Kidney (tissue), 14 donors: ENCODE data around the gene CPNE2. TPM values are rescaled to one million over a fixed set of nuclear protein-coding genes. Genes with fewer than 3 reads are reported as not detected.
"Not testable (repeated sequence)": the region's sequence is repeated elsewhere in the genome, so short reads cannot be mapped to it uniquely, and the experiment has no call there.

Experiments used
- DNase-seq, 5 donors: peaks; one replicate each; pipeline ENCODE4 v3.0.0-alpha.2; 2013 to 2020
- FAIRE-seq: peaks from 2 replicates; lab custom pipeline; 2012; peaks lifted over from hg19 to GRCh38; lab: Jason Lieb, UNC
- H3K27ac ChIP-seq, 2 donors: one replicate each; pipeline ENCODE4 v1.7.0; 2013; ENCODE audit warnings: low read depth in 2 of 2, low read length in 2 of 2, inconsistent platforms in 1 of 2
- H3K27me3 ChIP-seq: one replicate; pipeline ENCODE4 v1.7.1; 2013; ENCODE audit warnings: low read length, inconsistent platforms; ENCODE audit not compliant: control insufficient read depth, insufficient read depth
- H3K36me3 ChIP-seq, 3 donors: one replicate each; pipeline versions ENCODE4 v1.7.0 to v1.7.1; 2013; ENCODE audit warnings: low read length in 3 of 3, control low read depth in 1 of 3, inconsistent platforms in 1 of 3; ENCODE audit not compliant: insufficient read depth in 3 of 3, control insufficient read depth in 2 of 3
- H3K4me1 ChIP-seq, 3 donors: one replicate each; pipeline versions ENCODE4 v1.7.0 to v1.7.1; 2013; ENCODE audit warnings: low read length in 3 of 3, inconsistent platforms in 1 of 3, low read depth in 1 of 3; ENCODE audit not compliant: control insufficient read depth in 2 of 3, insufficient read depth in 2 of 3
- H3K4me3 ChIP-seq, 3 donors: one replicate each; pipeline versions ENCODE4 v1.7.0 to v1.8.1; 2013; ENCODE audit warnings: low read length in 3 of 3, control low read depth in 1 of 3, inconsistent platforms in 1 of 3
- H3K9ac ChIP-seq, 3 donors: one replicate each; pipeline versions ENCODE4 v1.7.0 to v1.7.1; 2013; ENCODE audit warnings: low read length in 3 of 3, control low read depth in 1 of 3, inconsistent platforms in 1 of 3
- H3K9me3 ChIP-seq, 3 donors: one replicate each; pipeline versions ENCODE4 v1.7.0 to v1.7.1; 2013; ENCODE audit warnings: low read length in 3 of 3, control low read depth in 1 of 3, inconsistent platforms in 1 of 3; ENCODE audit not compliant: control insufficient read depth in 2 of 3, insufficient read depth in 1 of 3
- intact Hi-C: fragments of 100-400 bp; cut with DNase I; formaldehyde crosslinking; loops from one replicate; pipeline ENCODE4 v1.11.1; 2022
- polyA plus RNA-seq: library from polyadenylated mRNA; stranded (reverse); fragments of 350-450 nt; fragmentation: Illumina TruSeq; extraction: RNeasy Lipid Tissue Mini Kit (QIAGEN cat#74804); gene quantifications from one replicate; pipeline ENCODE4 v1.2.3, GENCODE V29; 2014; ENCODE audit warnings: low read depth, low replicate concordance; ENCODE audit not compliant: insufficient read depth
- total RNA-seq: library from RNA; stranded (reverse); fragmentation: NEBNext Ultra II Directional; extraction: Animal tissue kit (Norgen Biotek cat#: 25700); gene quantifications from one replicate; pipeline ENCODE4 v1.2.1, GENCODE V29; 2021
- TF ChIP-seq, protein P1 (sequence below): IDR thresholded peaks from 3 replicates; pipeline ENCODE4 v1.5.1; 2012; ENCODE audit warnings: mild to moderate bottlenecking, moderate library complexity, borderline replicate concordance; ENCODE audit not compliant: insufficient read depth; ENCODE audit errors: extremely low read depth
- donor health status: control.
- donor health status: control.
- donor health status: control.
- donor health status: control.
- donor health status: control.
- donor health status: DM: yes; HTN: yes; CAD: no.
- donor health status: Normal renal cell carcinoma (clear cell type).

CPNE2 gene
- total and polyA plus RNA-seq, 2 donors from 2014 or later: 24.1 to 33.1 TPM

DNA sequence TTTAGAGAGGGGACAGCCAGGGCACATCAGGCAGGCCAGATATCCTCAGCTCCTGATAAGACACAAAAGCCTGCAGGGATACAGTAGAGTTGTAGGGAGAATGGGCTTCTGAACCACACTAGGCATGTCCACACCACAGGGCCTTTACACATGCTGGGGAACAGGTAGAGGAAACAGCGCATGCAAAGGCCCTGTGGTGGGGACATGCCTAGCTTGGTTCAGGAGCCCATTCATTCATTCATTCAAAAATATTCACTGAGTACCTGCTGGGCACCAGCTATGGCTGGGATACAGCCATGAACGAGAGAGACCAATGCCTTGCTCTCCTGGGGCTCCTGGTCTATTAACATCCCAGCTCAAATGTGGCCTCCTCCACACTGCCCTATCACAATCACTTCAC, 4.4 kb downstream of the CPNE2 start:
- no peak for DNase-seq
- no peaks in the 10 kb centered on the region for H3K27me3 ChIP-seq
- H3K4me1 ChIP-seq: peaks cover 0 to 10% (median 6%) of the 10 kb centered on the region in 3 donors
- H3K27ac ChIP-seq: no peak overlapping the region
- FAIRE-seq: no peak
- intact Hi-C loops: no loop called here
- H3K9ac ChIP-seq: no peak overlapping the region
- no peaks in the 10 kb centered on the region for H3K9me3 ChIP-seq
- no peaks in the 10 kb centered on the region for H3K36me3 ChIP-seq
- TF ChIP-seq, protein P1, sequence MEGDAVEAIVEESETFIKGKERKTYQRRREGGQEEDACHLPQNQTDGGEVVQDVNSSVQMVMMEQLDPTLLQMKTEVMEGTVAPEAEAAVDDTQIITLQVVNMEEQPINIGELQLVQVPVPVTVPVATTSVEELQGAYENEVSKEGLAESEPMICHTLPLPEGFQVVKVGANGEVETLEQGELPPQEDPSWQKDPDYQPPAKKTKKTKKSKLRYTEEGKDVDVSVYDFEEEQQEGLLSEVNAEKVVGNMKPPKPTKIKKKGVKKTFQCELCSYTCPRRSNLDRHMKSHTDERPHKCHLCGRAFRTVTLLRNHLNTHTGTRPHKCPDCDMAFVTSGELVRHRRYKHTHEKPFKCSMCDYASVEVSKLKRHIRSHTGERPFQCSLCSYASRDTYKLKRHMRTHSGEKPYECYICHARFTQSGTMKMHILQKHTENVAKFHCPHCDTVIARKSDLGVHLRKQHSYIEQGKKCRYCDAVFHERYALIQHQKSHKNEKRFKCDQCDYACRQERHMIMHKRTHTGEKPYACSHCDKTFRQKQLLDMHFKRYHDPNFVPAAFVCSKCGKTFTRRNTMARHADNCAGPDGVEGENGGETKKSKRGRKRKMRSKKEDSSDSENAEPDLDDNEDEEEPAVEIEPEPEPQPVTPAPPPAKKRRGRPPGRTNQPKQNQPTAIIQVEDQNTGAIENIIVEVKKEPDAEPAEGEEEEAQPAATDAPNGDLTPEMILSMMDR: no peak
- no peak overlapping the region for H3K4me3 ChIP-seq

DNA sequence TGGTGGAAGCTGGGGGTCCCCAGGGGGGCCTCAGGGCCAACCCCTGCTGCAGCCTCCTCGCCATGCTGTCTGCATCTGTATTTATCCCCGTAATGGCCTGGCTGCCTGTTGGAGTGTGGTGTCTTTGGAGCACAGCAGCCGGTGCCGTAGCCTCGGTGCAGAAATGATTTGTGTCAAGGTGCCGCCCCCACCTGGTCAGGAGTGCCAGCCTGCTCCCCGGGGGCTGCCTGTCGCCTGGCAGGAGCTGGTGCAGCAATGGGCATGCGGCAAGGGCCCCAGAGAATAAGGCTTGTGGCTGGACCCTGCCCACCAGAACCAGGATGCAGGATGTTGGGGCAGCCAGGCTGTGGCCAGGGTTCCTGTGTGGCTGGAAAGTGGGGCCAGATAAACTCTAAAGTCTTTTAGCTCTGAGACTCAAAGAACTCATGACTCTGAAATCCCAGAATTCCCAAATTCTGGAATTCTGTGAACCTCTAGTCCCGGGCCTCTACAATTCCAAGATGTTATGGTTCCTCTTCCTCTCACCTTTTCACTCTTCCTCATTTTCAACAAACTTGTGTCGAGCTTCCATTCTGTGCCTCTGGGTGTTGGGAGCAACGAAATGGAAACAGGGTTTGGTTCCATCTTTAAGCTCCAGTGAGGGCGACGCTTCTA, 5.9 kb downstream of the CPNE2 start:
- H3K9ac ChIP-seq: no peak overlapping the region
- no peak overlapping the region for H3K4me3 ChIP-seq
- no peak overlapping the region for H3K27ac ChIP-seq
- peak in 1 of 5 donors; percentile 52 for DNase-seq
- H3K4me1 ChIP-seq: peaks cover 0 to 7% (median 4%) of the 10 kb centered on the region in 3 donors
- no peaks in the 10 kb centered on the region for H3K27me3 ChIP-seq
- intact Hi-C loops: no loop called here
- no peaks in the 10 kb centered on the region for H3K9me3 ChIP-seq
- H3K36me3 ChIP-seq: no peaks in the 10 kb centered on the region
- no peak for FAIRE-seq
- TF ChIP-seq, protein P1: no peak

DNA sequence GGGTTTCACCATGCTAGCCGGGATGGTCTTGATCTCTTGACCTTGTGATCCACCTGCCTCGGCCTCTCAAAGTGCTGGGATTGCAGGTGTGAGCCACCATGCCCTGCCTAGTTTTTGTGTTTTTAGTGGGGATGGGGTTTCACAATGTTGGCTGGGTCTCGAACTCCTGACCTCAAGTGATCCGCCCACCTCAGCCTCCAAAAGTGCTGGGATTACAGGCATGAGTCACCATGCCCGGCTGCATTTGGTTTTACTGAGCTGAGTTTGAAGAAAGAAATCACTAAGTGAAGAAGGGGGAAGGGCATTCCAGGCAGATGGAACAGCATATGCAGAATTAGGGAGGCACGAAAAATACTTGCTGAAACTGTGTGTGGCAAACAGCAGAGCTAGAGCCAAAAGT, 7.6 kb downstream of the CPNE2 start:
- intact Hi-C loops, H3K9me3 ChIP-seq, H3K4me3 ChIP-seq, H3K27me3 ChIP-seq, H3K36me3 ChIP-seq, H3K27ac ChIP-seq, H3K4me1 ChIP-seq, DNase-seq, H3K9ac ChIP-seq, FAIRE-seq: not testable (repeated sequence)

DNA sequence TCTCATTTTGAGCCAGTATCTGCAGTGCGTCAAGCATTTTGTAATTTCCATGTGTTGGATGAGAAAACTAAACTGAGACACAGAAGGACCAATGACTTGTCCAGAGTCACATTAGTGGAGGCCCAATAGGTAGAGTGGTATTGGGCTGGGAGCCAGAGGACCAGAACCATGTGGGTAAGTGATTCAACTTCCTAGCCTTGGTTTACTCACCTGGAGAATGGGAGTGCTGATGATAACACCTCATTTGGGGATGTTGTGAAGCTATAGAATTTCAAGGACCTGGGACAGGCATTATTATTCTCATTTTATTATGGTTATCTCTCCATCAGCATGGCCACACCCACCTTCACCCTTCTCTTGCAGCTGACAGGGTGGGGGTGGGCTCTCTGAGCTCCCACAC, 8.1 kb downstream of the CPNE2 start:
- no peaks in the 10 kb centered on the region for H3K27me3 ChIP-seq
- no peaks in the 10 kb centered on the region for H3K9me3 ChIP-seq
- H3K4me1 ChIP-seq: no peaks in the 10 kb centered on the region
- DNase-seq: no peak
- no peaks in the 10 kb centered on the region for H3K36me3 ChIP-seq
- no peak overlapping the region for H3K27ac ChIP-seq
- no peak overlapping the region for H3K9ac ChIP-seq
- TF ChIP-seq, protein P1: no peak
- intact Hi-C loops: no loop called here
- no peak for FAIRE-seq
- no peak overlapping the region for H3K4me3 ChIP-seq
